GM18909 (cell line): ENCODE results near the gene TENM3.

Experiments used
- ATAC-seq: cut with Tn5 transposase; IDR thresholded peaks from one replicate; pipeline ENCODE4 v1.9.1; 2021; ENCODE audit warnings: mild to moderate bottlenecking; ENCODE audit not compliant: unreplicated experiment, poor library complexity

TENM3 gene

DNA sequence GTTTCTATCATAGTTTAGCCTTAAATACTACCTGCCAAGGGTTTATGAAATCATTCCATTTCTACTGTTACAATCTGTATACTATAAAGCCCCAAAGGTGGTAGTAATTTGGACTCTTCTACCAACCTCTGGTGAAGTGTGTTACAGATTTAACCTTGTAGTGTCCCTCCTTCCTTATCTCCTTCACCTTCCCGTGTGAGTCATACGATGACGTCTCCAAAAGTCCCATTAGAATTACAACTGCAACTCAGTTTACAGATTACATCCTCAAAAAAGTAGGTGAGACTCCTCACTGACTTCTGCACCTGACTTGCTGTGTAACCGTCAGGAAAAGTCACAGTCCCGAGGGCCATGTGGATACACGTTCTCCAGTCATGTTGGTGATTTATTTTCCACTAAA is 455.0 kb downstream of the TENM3 start:
- ATAC-seq: no peak

DNA sequence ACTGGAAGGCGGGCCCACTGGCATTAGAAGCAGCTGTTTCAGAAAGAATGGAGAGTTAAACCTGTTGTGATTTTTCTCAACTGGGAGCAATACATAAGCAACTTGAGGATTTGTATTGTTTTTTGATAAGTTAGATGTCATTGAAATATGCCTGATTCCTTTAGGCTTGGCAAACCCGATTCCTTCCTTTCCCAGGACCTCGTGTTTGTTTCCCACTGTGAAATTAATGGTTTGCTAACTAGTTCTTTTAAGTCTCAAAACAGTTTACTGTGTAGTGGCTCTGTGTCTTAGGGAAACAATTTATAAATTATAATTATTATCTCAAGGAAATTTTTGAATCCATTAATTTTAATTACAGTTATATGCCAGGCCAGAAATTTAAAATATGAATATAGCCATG is 456.0 kb downstream of the TENM3 start:
- ATAC-seq: no peak

DNA sequence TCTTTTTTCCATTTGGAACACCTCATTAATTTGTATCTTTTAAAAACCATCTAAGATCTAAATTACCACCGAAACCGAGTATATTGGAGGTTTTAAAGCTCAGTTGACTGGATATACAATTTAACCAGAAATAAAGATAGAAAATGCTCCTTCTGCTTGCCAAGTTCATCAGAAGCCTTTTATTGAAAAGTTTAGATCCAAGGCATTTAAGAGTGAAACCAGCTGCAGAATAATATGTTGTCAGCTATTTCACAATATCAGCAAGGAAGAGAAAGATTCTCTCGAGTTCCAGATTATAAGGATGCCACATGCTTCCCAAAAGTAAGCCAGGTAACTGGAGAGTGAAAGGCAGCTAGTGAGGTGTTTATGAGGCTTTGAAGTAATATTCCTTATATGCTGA is 456.6 kb downstream of the TENM3 start:
- ATAC-seq: no peak

DNA sequence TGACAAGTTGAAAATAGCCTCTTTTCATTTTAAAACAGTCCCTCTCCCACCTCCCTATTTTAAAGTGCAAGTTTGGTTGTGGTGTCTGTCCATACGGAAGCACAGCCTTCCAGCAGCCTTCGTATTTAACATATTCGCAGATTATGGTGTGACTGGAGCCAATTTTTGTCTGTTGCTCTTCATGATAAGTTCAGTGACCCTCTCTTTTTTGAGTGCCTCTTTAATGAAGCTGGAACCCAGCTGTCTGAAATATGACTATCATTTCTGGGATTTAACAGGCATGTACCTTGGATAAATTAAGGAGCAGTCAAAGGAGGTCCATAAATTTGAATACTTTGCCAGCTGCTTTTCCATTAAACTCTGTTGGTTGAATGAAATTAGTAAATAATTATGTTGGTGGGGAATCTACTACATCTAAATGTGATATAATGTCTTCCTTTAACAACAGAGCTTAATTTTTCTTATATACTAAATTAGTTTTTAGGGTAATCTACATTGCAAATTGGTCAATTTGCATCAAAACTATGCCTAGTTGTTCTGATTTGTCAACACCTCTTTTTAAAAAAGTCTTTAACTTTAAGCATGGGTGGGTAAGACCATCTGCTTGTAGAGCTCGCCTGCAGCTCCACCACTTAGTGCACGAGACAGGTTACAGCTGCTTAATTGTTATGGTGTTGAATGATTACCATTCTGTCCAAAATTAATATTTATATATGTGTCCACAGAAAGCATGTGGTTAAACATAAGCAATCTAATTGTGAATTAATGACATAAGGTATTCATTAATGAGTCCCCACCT is 457.4 kb downstream of the TENM3 start:
- ATAC-seq: no peak

DNA sequence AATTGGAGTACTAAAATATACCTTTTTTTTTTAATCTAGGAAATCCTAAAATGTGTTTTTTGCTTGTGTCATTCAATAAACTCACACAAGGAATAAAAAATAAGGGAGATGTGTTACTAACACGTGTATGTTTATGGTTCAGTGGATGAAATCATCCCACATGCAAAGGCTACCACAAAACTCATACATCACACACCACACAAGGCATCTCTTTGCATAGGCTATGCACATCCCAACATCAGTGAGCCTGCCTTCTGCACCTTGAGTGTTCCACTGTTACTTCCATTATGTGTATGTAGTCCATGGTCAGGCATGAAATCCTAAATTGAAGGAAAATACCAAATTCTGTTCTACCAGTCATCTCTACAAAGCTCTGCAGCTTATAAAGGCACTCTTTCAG is 460.9 kb downstream of the TENM3 start:
- no peak for ATAC-seq

DNA sequence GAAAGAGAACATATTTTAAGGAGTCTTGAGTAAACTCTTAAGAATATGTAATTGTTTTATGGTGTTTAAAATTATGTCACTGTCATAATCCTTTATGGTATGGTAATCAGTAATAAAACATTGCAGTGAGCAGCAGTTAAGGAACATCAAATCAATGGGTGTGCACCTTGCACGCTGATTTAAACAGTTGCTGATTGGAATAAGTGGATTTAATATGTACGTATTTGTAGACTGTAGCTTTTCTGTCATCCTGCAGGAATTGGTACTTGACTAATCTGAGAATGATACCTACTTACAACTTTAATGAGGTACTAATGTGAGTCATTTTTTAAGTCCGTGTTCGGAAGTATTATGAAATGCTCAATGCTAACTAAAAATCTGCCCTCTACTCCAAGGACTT is 461.7 kb downstream of the TENM3 start:
- ATAC-seq: no peak

DNA sequence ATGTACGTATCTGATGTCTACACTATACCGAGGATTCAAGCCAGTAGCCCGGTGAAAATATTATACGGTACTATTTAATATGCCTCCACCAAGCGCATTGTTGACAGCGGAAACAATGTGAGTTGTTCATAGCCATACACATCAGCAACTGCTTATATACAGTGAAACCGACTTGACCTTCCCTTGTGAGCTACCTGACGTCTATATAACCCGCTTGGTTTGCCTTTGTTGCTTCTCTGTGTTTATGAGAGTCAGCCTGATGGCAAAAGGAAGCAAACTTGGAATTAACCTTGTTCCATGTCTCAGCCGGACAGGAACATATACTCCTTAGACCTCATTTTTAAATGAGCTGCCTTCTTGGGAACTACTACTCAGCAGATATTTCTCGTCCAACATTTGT is 462.2 kb downstream of the TENM3 start:
- no peak for ATAC-seq

DNA sequence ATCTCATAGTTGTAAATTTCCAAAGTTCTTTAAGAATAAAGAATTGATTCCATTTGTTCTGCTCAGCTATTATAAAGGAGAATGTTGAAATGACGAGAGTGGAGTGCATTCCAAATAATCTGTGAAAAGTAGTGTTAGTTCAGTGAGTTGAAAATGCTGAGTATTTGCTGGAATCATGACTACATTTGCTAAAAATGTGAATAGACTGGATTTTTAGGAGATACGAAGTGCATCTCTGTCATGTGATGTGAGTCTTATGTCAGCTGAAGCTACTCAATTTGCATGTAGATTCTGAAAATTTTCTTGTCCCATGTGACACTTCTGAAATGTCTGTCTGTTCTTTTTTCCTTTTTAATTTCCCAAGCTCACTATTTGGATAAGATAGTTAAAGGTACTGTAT is 468.0 kb downstream of the TENM3 start:
- ATAC-seq: no peak

DNA sequence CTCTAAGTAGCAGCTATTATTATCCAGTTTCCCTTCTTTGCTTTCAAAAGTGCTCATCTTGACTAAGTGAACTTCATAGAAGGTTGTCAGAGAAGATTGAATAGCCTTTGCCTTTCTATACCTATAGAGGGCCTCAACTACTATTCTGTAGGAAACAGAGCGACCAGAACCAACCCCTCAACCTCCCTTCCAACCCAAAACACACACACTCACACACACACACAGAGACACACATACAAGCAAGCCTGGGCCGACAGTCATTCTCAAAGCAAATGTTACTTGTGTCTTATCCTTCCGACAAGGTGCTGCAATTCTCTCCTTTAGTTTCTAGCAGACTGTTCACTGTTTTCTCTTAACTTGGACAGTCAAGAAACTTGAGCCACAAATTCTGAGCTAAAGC is 472.3 kb downstream of the TENM3 start:
- no peak for ATAC-seq

DNA sequence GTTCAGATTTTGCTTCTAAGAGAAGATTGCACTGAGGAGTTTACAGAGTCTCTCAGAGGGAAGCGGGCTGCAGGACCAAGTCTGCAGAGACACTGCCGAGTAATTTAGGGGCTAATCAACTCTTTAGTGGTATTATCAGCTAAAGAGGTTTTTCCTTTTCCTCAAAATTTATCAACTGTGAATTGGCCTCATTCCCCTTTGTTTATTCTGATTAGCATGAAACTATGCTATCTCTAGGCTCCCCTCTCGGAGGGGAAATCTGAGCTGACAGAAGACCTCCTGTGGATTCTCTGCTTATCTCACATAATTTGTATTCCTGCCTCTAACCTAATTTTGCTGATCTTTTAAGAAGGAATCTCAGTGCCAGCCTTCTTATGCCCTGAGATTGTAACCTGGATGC is 473.0 kb downstream of the TENM3 start:
- no peak for ATAC-seq

DNA sequence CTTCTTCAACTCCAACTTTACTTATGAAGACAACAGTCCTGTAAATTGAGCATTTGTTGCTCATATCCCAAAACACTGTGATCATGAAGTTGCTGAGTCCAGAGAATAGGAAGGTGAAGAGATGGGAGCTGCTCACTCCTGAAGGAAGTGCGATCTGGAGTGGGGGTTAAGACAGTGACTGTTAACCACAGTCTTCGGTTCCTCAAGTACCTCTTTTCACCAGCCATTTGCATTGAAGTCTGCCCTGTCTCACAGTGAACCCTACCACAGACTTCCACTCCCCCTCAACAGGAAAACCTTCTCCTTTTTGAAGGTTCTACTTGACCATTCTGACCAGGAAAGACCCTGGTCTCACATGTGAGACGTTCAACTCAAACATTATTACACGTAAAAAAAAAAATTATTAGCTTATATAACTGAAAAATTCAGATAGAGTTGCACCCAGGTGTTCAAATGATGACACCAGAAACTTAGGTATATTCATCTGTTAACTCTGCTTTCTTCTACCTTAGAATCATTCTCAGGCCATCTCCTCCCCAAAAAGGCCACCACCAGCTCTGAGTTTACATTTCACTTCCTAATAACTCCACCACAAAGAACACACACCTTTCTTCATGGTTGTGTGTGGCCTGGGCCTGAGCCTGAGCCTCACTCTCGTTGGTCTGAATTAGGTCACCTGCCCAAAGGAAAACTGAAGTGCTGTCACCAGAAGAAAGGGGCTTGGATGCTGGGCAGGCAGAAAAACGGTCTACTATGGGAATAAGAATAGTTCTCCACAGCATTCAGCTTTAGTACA is 474.8 kb downstream of the TENM3 start:
- ATAC-seq: peak; percentile 56

DNA sequence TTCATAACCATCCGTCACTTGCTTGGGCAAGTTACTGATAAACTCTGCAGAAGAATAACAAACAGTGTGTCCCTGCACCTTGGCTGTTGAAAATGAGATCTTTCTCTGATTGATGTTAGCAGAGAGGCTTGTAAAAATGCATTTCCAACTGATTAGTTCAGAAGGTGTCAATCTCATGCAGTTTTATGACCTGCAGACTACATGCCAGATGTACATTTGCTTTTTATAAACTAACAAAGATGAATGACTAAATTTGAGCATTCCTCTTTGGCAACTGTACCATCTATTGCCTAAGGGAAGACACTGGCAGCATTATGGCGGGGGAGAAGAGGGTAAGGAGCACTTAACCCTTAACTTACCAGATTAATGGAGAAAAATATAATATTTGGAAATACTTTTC is 481.2 kb downstream of the TENM3 start:
- no peak for ATAC-seq

DNA sequence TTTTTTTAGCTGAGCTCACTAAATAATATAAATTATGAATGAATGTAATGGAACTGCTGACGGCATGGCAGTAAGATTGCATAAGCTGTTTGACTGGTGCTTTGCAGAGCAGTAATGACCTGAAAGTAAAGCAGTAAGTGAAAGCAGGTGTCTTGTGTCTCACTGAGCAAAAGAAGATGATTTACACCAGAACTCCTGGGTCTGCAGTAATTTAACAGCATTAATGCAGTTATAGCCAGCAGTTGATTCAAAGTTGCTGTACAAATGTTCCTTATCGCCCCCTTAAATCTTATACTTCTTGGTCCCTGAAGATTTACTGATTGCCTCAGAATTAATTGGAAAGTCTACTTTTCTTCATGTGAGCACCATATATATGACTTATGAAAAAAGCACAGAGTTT is 486.3 kb downstream of the TENM3 start:
- ATAC-seq: no peak

DNA sequence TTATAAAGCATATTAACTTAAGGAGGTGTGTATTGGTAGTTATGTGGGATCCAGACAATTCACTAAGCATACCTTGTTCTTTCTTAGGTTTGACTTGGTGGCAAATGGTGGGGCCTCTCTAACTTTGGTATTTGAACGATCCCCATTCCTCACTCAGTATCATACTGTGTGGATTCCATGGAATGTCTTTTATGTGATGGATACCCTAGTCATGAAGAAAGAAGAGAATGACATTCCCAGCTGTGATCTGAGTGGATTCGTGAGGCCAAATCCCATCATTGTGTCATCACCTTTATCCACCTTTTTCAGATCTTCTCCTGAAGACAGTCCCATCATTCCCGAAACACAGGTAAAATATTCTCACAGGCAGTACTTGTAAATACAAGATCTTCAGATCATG is 487.6 kb downstream of the TENM3 start:
- ATAC-seq: no peak

DNA sequence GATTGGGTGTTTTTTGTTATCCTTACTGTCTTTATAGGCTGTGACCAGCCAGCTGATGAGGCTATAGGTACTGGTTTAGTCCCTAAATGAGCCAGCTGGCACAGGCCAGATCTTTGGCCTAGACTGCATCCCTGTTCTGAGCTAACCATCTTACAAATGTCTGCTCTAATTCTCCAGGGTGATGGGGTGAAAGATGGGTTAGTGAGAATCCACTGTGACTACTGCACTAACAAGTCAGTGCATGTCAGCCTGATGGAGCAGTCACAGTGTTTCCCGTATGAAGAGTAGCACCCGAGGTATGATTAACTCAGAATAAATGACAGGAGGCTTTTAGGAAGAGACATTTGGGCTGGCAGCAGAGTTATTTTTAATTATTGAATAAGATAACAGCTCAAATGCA is 493.0 kb downstream of the TENM3 start:
- no peak for ATAC-seq

DNA sequence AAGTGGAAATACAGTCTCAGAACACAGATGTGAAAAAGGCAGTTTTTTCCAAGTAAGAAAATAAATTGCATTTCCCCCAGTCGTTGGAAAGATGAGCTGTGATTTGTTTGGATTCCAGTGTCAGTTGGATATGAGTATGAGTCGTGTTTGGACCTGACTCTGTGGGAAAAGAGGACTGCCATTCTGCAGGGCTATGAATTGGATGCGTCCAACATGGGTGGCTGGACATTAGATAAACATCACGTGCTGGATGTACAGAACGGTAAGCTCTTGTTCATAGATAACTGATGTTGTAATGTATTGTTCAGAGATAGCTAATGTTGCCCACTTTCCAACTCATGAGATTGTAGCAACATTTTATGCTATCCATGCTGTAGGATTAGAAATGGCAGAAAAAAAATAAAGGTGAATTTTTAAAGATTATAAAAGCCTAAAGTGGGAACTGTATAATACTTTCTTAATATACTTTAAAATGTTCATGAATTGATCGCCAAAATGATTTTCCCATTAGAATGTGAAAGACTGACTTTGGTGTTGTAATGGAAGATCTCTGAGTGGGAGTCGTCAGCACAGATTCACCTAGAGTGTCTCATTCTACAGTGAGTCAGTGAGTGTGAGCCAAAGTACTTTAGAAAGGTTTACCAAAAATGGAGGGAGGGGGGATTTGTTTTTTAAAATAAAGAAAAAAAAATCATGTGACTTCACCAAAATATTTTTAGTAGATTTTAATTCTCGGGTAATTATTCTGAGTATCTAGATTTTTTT is 495.3 kb downstream of the TENM3 start:
- ATAC-seq: no peak

DNA sequence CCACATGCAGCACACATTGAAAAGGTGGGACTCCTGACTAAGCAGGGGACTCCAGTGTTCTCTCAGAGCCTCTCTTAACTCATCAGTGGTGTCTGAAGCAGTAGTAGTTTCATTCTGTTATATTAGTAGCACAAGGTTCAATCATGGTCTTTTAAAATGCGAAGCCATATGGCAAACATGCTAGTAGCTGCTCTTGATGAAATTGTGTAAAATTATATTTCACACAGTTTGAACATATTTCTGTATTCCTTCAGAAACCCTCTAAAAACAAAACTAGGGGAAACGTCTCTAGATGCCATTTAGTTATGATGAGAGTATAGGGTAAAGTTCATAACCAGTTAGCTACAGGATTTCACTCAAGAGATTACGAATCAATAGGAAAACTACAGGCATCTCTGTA is 497.1 kb downstream of the TENM3 start:
- ATAC-seq: no peak

DNA sequence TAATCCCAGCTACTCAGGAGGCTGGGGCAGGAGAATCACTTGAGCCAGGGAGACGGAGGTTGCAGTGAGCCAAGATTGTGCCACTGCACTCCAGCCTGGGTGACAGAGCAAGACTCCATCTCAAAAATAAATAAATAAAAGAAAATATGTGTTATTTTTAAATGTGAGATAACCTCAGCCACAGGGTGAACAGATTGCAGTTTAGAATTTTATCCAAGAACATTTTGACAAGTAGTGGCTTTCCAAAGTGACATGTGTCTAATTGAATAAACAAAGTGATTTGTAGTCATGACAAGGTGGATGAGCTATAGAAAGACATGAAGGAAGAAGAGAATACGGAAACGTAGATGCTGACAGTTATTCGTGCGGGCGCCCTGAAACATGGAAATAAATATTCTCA is 497.9 kb downstream of the TENM3 start:
- ATAC-seq: no peak

DNA sequence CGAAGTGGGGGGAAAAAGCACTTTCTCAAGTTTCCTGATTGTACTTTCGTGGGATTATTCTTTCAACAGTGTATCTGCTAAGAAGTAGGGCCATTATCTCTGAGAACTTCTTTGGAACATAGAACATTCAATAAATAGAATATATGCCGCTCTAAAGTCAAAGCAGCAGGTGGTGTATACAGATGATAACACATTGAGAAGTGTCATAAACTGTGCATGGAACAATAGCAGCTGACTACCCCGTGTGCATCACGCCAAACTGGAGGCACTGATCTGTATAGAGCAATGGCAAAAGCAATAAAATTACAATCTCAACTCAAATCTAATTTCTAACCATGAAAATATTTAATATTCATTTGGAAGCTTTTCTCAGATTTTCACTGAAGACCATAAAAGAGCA is 498.7 kb downstream of the TENM3 start:
- no peak for ATAC-seq

DNA sequence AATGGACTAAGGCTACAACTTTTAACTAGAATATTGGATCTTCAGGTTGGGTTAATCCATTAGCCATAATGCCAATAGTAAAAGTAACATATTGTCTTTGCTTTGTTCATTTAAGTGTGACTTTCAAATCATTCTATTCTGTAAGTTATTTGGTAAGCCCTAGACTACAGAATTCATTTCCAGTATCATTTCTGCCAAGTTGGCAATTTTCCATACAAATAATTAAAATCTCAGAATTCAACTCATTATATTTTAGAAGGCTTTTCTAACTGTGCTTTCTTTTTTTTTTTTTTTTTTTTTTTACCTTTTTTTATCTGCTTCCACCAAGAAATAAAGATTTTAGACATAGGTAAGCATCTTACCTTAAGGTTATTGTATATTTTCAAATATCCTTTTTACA is 500.6 kb downstream of the TENM3 start:
- no peak for ATAC-seq

DNA sequence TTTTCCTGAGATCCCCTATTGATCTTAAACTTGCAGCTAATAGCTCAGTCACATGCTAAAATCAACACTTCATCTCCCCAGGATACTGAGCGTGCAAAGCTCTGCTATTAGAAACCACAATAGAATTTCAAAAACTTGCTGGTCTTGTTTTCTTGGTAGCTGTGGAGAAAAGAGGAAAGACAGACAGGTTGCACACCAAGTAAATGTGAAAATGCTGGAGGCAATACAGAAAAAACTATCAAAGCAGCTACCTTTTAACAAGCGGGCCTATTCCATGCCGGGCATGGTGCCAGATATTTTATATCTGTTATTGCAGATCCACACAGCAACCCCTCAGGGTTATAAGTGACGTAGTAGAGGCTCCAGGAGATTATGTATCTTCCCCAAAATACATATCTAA is 502.0 kb downstream of the TENM3 start:
- no peak for ATAC-seq
